K562 (cell line): ENCODE data around the gene DNAH3. TPM values are rescaled to one million over a fixed set of nuclear protein-coding genes. Genes with fewer than 3 reads are reported as not detected.

ENCODE experiments used
- ARID1B ChIP-seq: fragments of 450-650 bp; IDR thresholded peaks from 2 replicates; pipeline ENCODE4 v1.6.1; 2016; ENCODE audit warnings: antibody characterized with exemption, mild to moderate bottlenecking, inconsistent platforms
- ARNT ChIP-seq, 2 experiments: fragments of 450-650 bp; IDR thresholded peaks; 2 replicates each; pipeline ENCODE4 v1.6.1; 2016; ENCODE audit warnings: mild to moderate bottlenecking in 1 of 2
- CBX5 ChIP-seq: IDR thresholded peaks from 2 replicates; pipeline ENCODE4 v1.6.1; 2014; ENCODE audit warnings: low read depth, borderline replicate concordance
- ETV6 ChIP-seq, 3 experiments: fragments of 150-350 bp in 1 of 3; sonication (generic) in 1 of 3; formaldehyde crosslinking in 1 of 3; IDR thresholded peaks; 2 replicates each; pipeline versions ENCODE4 v1.6.1 to v1.8.0; 2014 to 2022; ENCODE audit warnings: borderline replicate concordance in 2 of 3, low read depth in 2 of 3, antibody characterized with exemption in 1 of 3, low read length in 1 of 3, mild to moderate bottlenecking in 1 of 3, missing genetic modification reagents in 1 of 3
- FOSL1 ChIP-seq: fragments of 200-800 bp; sonication (Bioruptor generic); conservative IDR thresholded peaks from 2 replicates; pipeline ENCODE4 v1.6.1; 2016; ENCODE audit warnings: missing genetic modification characterization, missing compliant biosample characterization
- FOXJ3 ChIP-seq: sonication (generic); formaldehyde crosslinking; IDR thresholded peaks from 2 replicates; pipeline ENCODE4 v1.4.0; 2020; ENCODE audit warnings: mild to moderate bottlenecking, missing genetic modification reagents
- FOXP1 ChIP-seq: sonication (generic); formaldehyde crosslinking; IDR thresholded peaks from 2 replicates; pipeline ENCODE4 v1.8.0; 2022; ENCODE audit warnings: mild to moderate bottlenecking, missing genetic modification reagents
- MAFK ChIP-seq: IDR thresholded peaks from 2 replicates; pipeline ENCODE4 v1.6.1; 2011; ENCODE audit warnings: low read length, improper control_type of control experiment
- NBN ChIP-seq: fragments of 450-650 bp; IDR thresholded peaks from 2 replicates; pipeline ENCODE4 v1.6.1; 2016; ENCODE audit warnings: low read depth, mild to moderate bottlenecking
- NFE2 ChIP-seq: IDR thresholded peaks from 2 replicates; pipeline ENCODE4 v1.6.1; 2014; ENCODE audit warnings: antibody characterized with exemption, low read depth
- NUFIP1 ChIP-seq: fragments of 450-650 bp; IDR thresholded peaks from 2 replicates; pipeline ENCODE4 v1.6.1; 2018; ENCODE audit not compliant: partially characterized antibody
- RBM25 ChIP-seq: fragments of 200-400 bp; formaldehyde crosslinking; IDR thresholded peaks from 2 replicates; pipeline ENCODE4 v1.6.1; 2018; ENCODE audit warnings: low read length, low read depth, moderate library complexity; ENCODE audit not compliant: severe bottlenecking
- TAL1 ChIP-seq: fragments of 450-650 bp; IDR thresholded peaks from 2 replicates; pipeline ENCODE4 v1.6.1; 2016; ENCODE audit warnings: mild to moderate bottlenecking
- TOE1 ChIP-seq, 2 experiments: fragments of 450-650 bp in 1 of 2; sonication (generic) in 1 of 2; formaldehyde crosslinking in 1 of 2; IDR thresholded peaks; 2 replicates each; pipeline versions ENCODE4 v1.7.1 to v1.8.0; 2016 to 2022; ENCODE audit warnings: borderline replicate concordance in 2 of 2, mild to moderate bottlenecking in 2 of 2, antibody characterized with exemption in 1 of 2, inconsistent platforms in 1 of 2, low read depth in 1 of 2, missing genetic modification reagents in 1 of 2, moderate library complexity in 1 of 2
- YBX1 ChIP-seq: fragments of 450-650 bp; IDR thresholded peaks from 2 replicates; pipeline ENCODE4 v1.7.1; 2016; ENCODE audit warnings: mild to moderate bottlenecking
- ZNF143 ChIP-seq: sonication (generic); formaldehyde crosslinking; IDR thresholded peaks from 2 replicates; pipeline ENCODE4 v1.9.0; 2022; ENCODE audit warnings: mild to moderate bottlenecking, missing genetic modification reagents
- ZNF197 ChIP-seq: fragments of 200-800 bp; sonication (Bioruptor generic); IDR thresholded peaks from 2 replicates; pipeline ENCODE4 v1.6.1; 2016; ENCODE audit warnings: low read depth, missing genetic modification characterization, missing compliant biosample characterization
- ZNF551 ChIP-seq: fragments of 250-450 bp; sonication (Bioruptor Pico); IDR thresholded peaks from 2 replicates; pipeline ENCODE4 v1.5.0; 2021; ENCODE audit warnings: mild to moderate bottlenecking, moderate library complexity
- ZNF696 ChIP-seq: fragments of 250-450 bp; sonication (Bioruptor Pico); conservative IDR thresholded peaks from 2 replicates; pipeline ENCODE4 v1.4.0; 2020; ENCODE audit warnings: mild to moderate bottlenecking, moderate library complexity
- polyA plus RNA-seq, 8 experiments: library from polyadenylated mRNA; depleted of rRNA in 4 of 8; stranded (reverse) in 5 of 8; unstranded in 3 of 8; fragments of >200 nt; fragmentation: Nextera tagmentation in 2 of 8; fragmentation: Illumina TruSeq in 1 of 8; extraction: Ambion mirVana in 2 of 8; extraction: Trizol in 1 of 8; gene quantifications; 2 replicates each; pipeline versions ENCODE4 v1.2.1 to v1.2.3, GENCODE V29; 2011 to 2014; ENCODE audit warnings: inconsistent platforms in 1 of 8, missing spikeins in 1 of 8
- total RNA-seq, 7 experiments: library from RNA; depleted of rRNA in 6 of 7; stranded (reverse); fragments of >200 nt in 6 of 7; fragmentation: Illumina TruSeq in 2 of 7; extraction: Trizol in 2 of 7; gene quantifications; 2 replicates each; pipeline versions ENCODE4 v1.2.1 to v1.2.3, GENCODE V29; 2011 to 2021; ENCODE audit warnings: low replicate concordance in 1 of 7
- TF ChIP-seq, protein P1 (sequence below): fragments of 450-650 bp; IDR thresholded peaks from 2 replicates; pipeline ENCODE4 v1.6.1; 2017; ENCODE audit warnings: antibody characterized with exemption
- TF ChIP-seq, protein P2 (sequence below): fragments of 250-450 bp; sonication (Bioruptor Pico); IDR thresholded peaks from 2 replicates; pipeline ENCODE4 v1.4.0; 2020; ENCODE audit warnings: mild to moderate bottlenecking, moderate library complexity
- TF ChIP-seq, protein P3 (sequence below): fragments of 450-650 bp; formaldehyde crosslinking; IDR thresholded peaks from 2 replicates; pipeline ENCODE4 v1.4.0; 2022; ENCODE audit warnings: missing genetic modification characterization
- TF ChIP-seq, protein P4 (sequence below): fragments of 250-450 bp; sonication (Bioruptor Pico); IDR thresholded peaks from 2 replicates; pipeline ENCODE4 v1.5.1; 2021; ENCODE audit warnings: mild to moderate bottlenecking

Gene DNAH3
- total and polyA plus RNA-seq, 9 of the 15 experiments (the other 6 are each of a cell fraction or from before 2014, with no cell fraction given): 0.32 to 0.84 (median 0.44) TPM

DNA sequence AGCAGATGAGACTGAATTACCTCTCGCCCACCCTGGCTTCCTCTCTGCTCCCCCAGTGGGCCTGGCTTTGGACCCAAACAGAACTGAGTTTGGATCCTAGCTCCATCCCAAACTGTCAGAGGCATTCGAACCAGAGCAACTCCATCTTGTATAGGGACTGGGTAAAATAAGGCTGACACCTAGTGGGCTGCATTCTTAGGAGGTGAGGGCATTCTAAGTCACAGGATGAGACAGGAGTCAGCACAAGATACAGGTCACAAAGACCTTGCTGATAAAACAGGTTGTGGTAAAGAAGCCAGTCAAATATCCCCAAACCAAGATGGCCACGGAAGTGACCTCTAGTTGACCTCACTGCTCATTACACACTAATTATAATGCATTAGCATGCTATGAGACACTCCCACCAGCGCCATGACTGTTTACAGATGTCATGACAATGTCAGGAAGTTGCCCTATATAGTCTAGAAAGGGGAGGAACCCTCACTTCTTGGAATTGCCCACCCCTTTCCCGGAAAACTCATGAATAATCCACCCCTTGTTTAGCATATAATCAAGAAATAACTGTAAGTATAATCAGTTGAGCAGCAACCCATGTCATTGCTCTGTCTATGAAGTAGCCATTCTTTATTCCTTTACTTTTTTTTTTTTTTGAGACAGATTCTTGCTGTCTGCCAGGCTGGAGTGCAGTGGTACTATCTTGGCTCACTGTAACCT is 205.6 kb downstream of the DNAH3 start (continued):
- no peak for TF ChIP-seq TOE1 (IDR thresholded peaks at IDR 0.05; ENCODE audit: borderline replicate concordance)
- no peak for TF ChIP-seq TOE1 (CRISPR knock-in tag; IDR thresholded peaks at IDR 0.05; ENCODE audit: borderline replicate concordance, low read depth)
- TF ChIP-seq FOXP1 (CRISPR knock-in tag): no peak
- no peak for TF ChIP-seq NFE2
- TF ChIP-seq ETV6 (IDR thresholded peaks at IDR 0.05; ENCODE audit: borderline replicate concordance in 1 of 2, low read depth in 2 of 2, low read length in 1 of 2): no peak
- no peak for TF ChIP-seq ETV6 (CRISPR knock-in tag; IDR thresholded peaks at IDR 0.05; ENCODE audit: borderline replicate concordance)
- peak; percentile 90 for TF ChIP-seq NUFIP1
- TF ChIP-seq, protein P1, sequence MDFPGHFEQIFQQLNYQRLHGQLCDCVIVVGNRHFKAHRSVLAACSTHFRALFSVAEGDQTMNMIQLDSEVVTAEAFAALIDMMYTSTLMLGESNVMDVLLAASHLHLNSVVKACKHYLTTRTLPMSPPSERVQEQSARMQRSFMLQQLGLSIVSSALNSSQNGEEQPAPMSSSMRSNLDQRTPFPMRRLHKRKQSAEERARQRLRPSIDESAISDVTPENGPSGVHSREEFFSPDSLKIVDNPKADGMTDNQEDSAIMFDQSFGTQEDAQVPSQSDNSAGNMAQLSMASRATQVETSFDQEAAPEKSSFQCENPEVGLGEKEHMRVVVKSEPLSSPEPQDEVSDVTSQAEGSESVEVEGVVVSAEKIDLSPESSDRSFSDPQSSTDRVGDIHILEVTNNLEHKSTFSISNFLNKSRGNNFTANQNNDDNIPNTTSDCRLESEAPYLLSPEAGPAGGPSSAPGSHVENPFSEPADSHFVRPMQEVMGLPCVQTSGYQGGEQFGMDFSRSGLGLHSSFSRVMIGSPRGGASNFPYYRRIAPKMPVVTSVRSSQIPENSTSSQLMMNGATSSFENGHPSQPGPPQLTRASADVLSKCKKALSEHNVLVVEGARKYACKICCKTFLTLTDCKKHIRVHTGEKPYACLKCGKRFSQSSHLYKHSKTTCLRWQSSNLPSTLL: no peak
- TF ChIP-seq FOXJ3 (CRISPR knock-in tag): no peak
- TF ChIP-seq ZNF197 (CRISPR knock-in tag): peak; percentile 100
- TF ChIP-seq, protein P2, sequence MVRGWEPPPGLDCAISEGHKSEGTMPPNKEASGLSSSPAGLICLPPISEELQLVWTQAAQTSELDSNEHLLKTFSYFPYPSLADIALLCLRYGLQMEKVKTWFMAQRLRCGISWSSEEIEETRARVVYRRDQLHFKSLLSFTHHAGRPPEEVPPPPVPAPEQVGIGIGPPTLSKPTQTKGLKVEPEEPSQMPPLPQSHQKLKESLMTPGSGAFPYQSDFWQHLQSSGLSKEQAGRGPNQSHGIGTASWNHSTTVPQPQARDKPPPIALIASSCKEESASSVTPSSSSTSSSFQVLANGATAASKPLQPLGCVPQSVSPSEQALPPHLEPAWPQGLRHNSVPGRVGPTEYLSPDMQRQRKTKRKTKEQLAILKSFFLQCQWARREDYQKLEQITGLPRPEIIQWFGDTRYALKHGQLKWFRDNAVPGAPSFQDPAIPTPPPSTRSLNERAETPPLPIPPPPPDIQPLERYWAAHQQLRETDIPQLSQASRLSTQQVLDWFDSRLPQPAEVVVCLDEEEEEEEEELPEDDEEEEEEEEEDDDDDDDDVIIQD: peak; percentile 100
- TF ChIP-seq, protein P3, sequence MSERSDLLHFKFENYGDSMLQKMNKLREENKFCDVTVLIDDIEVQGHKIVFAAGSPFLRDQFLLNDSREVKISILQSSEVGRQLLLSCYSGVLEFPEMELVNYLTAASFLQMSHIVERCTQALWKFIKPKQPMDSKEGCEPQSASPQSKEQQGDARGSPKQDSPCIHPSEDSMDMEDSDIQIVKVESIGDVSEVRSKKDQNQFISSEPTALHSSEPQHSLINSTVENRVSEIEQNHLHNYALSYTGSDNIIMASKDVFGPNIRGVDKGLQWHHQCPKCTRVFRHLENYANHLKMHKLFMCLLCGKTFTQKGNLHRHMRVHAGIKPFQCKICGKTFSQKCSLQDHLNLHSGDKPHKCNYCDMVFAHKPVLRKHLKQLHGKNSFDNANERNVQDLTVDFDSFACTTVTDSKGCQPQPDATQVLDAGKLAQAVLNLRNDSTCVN (CRISPR knock-in tag): peak; percentile 100
- no peak for TF ChIP-seq YBX1
- no peak for TF ChIP-seq MAFK
- TF ChIP-seq ARNT (IDR thresholded peaks at IDR 0.05): no peak
- no peak for TF ChIP-seq RBM25
- peak; percentile 92 for TF ChIP-seq ZNF551 (CRISPR knock-in tag)
- TF ChIP-seq ZNF696 (CRISPR knock-in tag): peak; percentile 93
- no peak for TF ChIP-seq ARID1B
- TF ChIP-seq ZNF143 (CRISPR knock-in tag): no peak
- TF ChIP-seq, protein P4, sequence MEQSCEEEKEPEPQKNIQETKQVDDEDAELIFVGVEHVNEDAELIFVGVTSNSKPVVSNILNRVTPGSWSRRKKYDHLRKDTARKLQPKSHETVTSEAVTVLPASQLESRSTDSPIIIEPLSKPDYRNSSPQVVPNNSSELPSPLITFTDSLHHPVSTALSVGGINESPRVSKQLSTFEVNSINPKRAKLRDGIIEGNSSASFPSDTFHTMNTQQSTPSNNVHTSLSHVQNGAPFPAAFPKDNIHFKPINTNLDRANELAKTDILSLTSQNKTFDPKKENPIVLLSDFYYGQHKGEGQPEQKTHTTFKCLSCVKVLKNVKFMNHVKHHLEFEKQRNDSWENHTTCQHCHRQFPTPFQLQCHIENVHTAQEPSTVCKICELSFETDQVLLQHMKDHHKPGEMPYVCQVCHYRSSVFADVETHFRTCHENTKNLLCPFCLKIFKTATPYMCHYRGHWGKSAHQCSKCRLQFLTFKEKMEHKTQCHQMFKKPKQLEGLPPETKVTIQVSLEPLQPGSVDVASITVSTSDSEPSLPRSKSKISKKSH (CRISPR knock-in tag): peak; percentile 99
- TF ChIP-seq NBN: 0 out of 2 replicates have a peak, but pooled peaks have one; percentile 18
- no peak for TF ChIP-seq TAL1
- peak; percentile 75 for TF ChIP-seq FOSL1 (tag)
- TF ChIP-seq CBX5: 0 out of 2 replicates have a peak, but pooled peaks have one; percentile 49
